Keratinocyte (primary cell): ENCODE data around the gene LARP4. TPM values are rescaled to one million over a fixed set of nuclear protein-coding genes. Genes with fewer than 3 reads are reported as not detected.

Experiments
- DNase-seq: peaks from one replicate; pipeline ENCODE4 v3.0.0-alpha.2; 2011; ENCODE audit warnings: low read depth, missing footprints, low spot score
- FAIRE-seq: peaks from 2 replicates; lab custom pipeline; 2011; peaks lifted over from hg19 to GRCh38; lab: Jason Lieb, UNC
- H2AFZ ChIP-seq: 2 replicates; pipeline ENCODE4 v1.6.0; 2012; ENCODE audit warnings: low read length, control low read depth, inconsistent platforms; ENCODE audit not compliant: control insufficient read depth
- H3K27ac ChIP-seq: 2 replicates; pipeline ENCODE4 v1.5.1; 2011; ENCODE audit warnings: low read length; ENCODE audit not compliant: control insufficient read depth, insufficient read depth
- H3K27me3 ChIP-seq: 3 replicates; pipeline ENCODE4 v1.6.0; 2011; ENCODE audit warnings: low read length; ENCODE audit not compliant: control insufficient read depth, insufficient read depth; ENCODE audit errors: extremely low read depth
- H3K36me3 ChIP-seq, 2 experiments: 2 replicates in 1 of 2; 3 replicates in 1 of 2; pipeline ENCODE4 v1.5.1; 2011; ENCODE audit warnings: low read length in 2 of 2, mild to moderate bottlenecking in 1 of 2; ENCODE audit not compliant: control insufficient read depth in 2 of 2, insufficient read depth in 2 of 2; ENCODE audit errors: extremely low read depth in 1 of 2
- H3K4me1 ChIP-seq: 3 replicates; pipeline ENCODE4 v1.5.1; 2011; ENCODE audit warnings: low read length; ENCODE audit not compliant: control insufficient read depth, insufficient read depth; ENCODE audit errors: extremely low read depth
- H3K4me2 ChIP-seq: 3 replicates; pipeline ENCODE4 v1.6.0; 2011; ENCODE audit warnings: low read depth, low read length; ENCODE audit not compliant: control insufficient read depth, insufficient read depth; ENCODE audit errors: extremely low read depth
- H3K4me3 ChIP-seq, 3 experiments: fragments of 200-600 bp in 1 of 3; sonication (generic) in 1 of 3; 2 replicates in 2 of 3; 3 replicates in 1 of 3; pipeline ENCODE4 v1.5.1; 2011 to 2016; ENCODE audit warnings: low read length in 3 of 3, mild to moderate bottlenecking in 3 of 3, control low read depth in 2 of 3, inconsistent platforms in 1 of 3, low read depth in 1 of 3, mixed read lengths in 1 of 3, mixed run types in 1 of 3, moderate library complexity in 1 of 3; ENCODE audit not compliant: control insufficient read depth in 2 of 3, insufficient read depth in 2 of 3; ENCODE audit errors: extremely low read depth in 1 of 3
- H3K79me2 ChIP-seq: 2 replicates; pipeline ENCODE4 v1.6.0; 2012; ENCODE audit warnings: low read length; ENCODE audit not compliant: control insufficient read depth, insufficient read depth
- H3K9ac ChIP-seq: 3 replicates; pipeline ENCODE4 v1.6.0; 2011; ENCODE audit warnings: low read length; ENCODE audit not compliant: control insufficient read depth, insufficient read depth; ENCODE audit errors: extremely low read depth
- H3K9me1 ChIP-seq: 3 replicates; pipeline ENCODE4 v1.6.0; 2011; ENCODE audit warnings: low read length; ENCODE audit not compliant: control insufficient read depth, insufficient read depth; ENCODE audit errors: extremely low read depth
- H3K9me3 ChIP-seq: 2 replicates; pipeline ENCODE4 v1.5.1; 2012; ENCODE audit warnings: low read depth, low read length; ENCODE audit not compliant: control insufficient read depth
- H4K20me1 ChIP-seq: 3 replicates; pipeline ENCODE4 v1.6.0; 2011; ENCODE audit warnings: low read length; ENCODE audit not compliant: control insufficient read depth, insufficient read depth; ENCODE audit errors: extremely low read depth
- EZH2 ChIP-seq: IDR thresholded peaks from one replicate; pipeline ENCODE4 v1.6.1; 2012; ENCODE audit warnings: inconsistent platforms, mild to moderate bottlenecking, low read length, moderate library complexity
- dilution Hi-C: fragments of 300-500 bp; cut with MboI; formaldehyde crosslinking; loops from one replicate; pipeline ENCODE4 v1.7.0; 2020; ENCODE audit warnings: low sequenced_read_pairs; ENCODE audit not compliant: extremely low pct_ligation_motif_present
- polyA plus RNA-seq, 5 experiments: library from polyadenylated mRNA; depleted of rRNA in 3 of 5; stranded (reverse) in 3 of 5; stranded (forward) in 1 of 5; unstranded in 1 of 5; fragments of >200 nt; gene quantifications; 1 replicate in 1 of 5; 2 replicates in 3 of 5; 3 replicates in 1 of 5; pipeline versions ENCODE4 v1.2.1 to v1.2.3, GENCODE V29; 2011 to 2012; ENCODE audit warnings: missing spikeins in 2 of 5, low read depth in 1 of 5, low replicate concordance in 1 of 5
- TF ChIP-seq, protein P1 (sequence below), 3 experiments: IDR thresholded peaks in 1 of 3; conservative IDR thresholded peaks in 1 of 3; optimal IDR thresholded peaks in 1 of 3; 2 replicates in 2 of 3; 3 replicates in 1 of 3; pipeline versions ENCODE3 to v1.5.1; 2011; ENCODE audit warnings: low read length in 3 of 3, mild to moderate bottlenecking in 3 of 3, moderate library complexity in 2 of 3, control low read depth in 1 of 3, inconsistent platforms in 1 of 3; ENCODE audit not compliant: insufficient read depth in 2 of 3; ENCODE audit errors: extremely low read depth in 1 of 3

Gene LARP4
- polyA plus RNA-seq, 1 donor (not counting 4 experiments of a cell fraction or from before 2014, with no cell fraction given): 33.2 TPM

DNA sequence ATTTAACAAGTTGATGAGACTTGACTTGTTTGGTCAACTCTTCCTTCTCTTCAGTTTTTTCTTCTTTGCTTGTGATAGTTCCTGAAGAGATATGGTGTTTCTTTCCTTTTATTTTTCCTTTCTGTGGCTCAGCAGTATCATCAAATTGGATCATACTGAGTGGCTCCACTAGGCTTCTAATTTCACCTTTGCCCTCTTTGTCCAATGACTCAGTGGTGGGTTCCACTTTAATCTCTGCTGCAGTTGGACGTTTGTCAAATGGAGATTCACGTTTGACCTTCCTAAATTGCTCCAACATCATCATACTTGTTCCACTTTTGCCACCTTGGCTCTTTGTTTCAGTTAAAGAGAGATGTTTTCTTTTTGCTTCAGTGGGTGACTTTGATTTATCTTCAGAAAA, 45.8 kb upstream of the LARP4 start:
- H3K4me3 ChIP-seq: no peak overlapping the region
- dilution Hi-C loops: no loop called here
- no peak overlapping the region for H3K4me2 ChIP-seq
- H3K9me3 ChIP-seq: no peaks in the 10 kb centered on the region
- no peaks in the 10 kb centered on the region for H3K27me3 ChIP-seq
- no peaks in the 10 kb centered on the region for H4K20me1 ChIP-seq
- no peaks in the 10 kb centered on the region for H3K4me1 ChIP-seq
- H2AFZ ChIP-seq: no peak overlapping the region
- no peaks in the 10 kb centered on the region for H3K9me1 ChIP-seq
- FAIRE-seq (no peak), DNase-seq (no peak)
- no peak overlapping the region for H3K27ac ChIP-seq
- H3K36me3 ChIP-seq: no peaks in the 10 kb centered on the region
- TF ChIP-seq, protein P1, sequence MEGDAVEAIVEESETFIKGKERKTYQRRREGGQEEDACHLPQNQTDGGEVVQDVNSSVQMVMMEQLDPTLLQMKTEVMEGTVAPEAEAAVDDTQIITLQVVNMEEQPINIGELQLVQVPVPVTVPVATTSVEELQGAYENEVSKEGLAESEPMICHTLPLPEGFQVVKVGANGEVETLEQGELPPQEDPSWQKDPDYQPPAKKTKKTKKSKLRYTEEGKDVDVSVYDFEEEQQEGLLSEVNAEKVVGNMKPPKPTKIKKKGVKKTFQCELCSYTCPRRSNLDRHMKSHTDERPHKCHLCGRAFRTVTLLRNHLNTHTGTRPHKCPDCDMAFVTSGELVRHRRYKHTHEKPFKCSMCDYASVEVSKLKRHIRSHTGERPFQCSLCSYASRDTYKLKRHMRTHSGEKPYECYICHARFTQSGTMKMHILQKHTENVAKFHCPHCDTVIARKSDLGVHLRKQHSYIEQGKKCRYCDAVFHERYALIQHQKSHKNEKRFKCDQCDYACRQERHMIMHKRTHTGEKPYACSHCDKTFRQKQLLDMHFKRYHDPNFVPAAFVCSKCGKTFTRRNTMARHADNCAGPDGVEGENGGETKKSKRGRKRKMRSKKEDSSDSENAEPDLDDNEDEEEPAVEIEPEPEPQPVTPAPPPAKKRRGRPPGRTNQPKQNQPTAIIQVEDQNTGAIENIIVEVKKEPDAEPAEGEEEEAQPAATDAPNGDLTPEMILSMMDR (optimal IDR thresholded peaks at IDR 0.05 in 1 of 3, IDR thresholded peaks at IDR 0.05 in 1 of 3, conservative IDR thresholded peaks at IDR 0.05 in 1 of 3; ENCODE audit: extremely low read depth in 1 of 3, insufficient read depth in 2 of 3, low read length in 3 of 3): no peak
- H3K9ac ChIP-seq: no peak overlapping the region
- no peaks in the 10 kb centered on the region for H3K79me2 ChIP-seq

DNA sequence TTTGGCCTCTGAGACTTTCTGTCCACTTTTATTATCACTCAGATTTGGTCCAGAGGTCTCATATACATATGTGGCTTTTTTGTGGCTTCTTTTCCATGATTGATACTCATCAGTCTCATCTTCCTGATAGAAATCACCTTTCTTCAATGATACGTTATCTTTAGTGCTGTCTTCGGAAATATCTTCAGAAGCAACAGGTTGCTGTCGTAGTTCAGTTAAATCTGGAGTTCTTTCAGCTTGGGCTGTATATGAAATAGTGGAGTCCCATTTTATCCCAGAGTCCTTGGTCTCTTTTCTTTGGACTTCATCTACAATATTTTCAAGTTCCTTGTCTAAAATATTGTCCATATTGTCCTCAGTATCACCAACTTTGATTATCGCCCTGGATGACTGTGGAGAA, 45.3 kb upstream of the LARP4 start:
- no peaks in the 10 kb centered on the region for H4K20me1 ChIP-seq
- H3K9me3 ChIP-seq: no peaks in the 10 kb centered on the region
- dilution Hi-C loops: no loop called here
- no peaks in the 10 kb centered on the region for H3K36me3 ChIP-seq
- FAIRE-seq: no peak
- H3K27ac ChIP-seq: no peak overlapping the region
- H3K27me3 ChIP-seq: no peaks in the 10 kb centered on the region
- no peak overlapping the region for H2AFZ ChIP-seq
- no peaks in the 10 kb centered on the region for H3K9me1 ChIP-seq
- no peak overlapping the region for H3K4me3 ChIP-seq
- H3K9ac ChIP-seq: no peak overlapping the region
- no peaks in the 10 kb centered on the region for H3K79me2 ChIP-seq
- H3K4me1 ChIP-seq: no peaks in the 10 kb centered on the region
- no peak for TF ChIP-seq EZH2
- TF ChIP-seq, protein P1 (optimal IDR thresholded peaks at IDR 0.05 in 1 of 3, IDR thresholded peaks at IDR 0.05 in 1 of 3, conservative IDR thresholded peaks at IDR 0.05 in 1 of 3; ENCODE audit: extremely low read depth in 1 of 3, insufficient read depth in 2 of 3, low read length in 3 of 3): no peak
- DNase-seq: no peak
- no peak overlapping the region for H3K4me2 ChIP-seq
